ENCODE data around the gene EHBP1L1. TPM values are rescaled to one million over a fixed set of nuclear protein-coding genes. Genes with fewer than 3 reads are reported as not detected.
A peak's percentile ranks its signal among the peaks of the same experiment; 100 is the strongest.

Gene EHBP1L1
- total RNA-seq, 2 experiments from 2014 or later, result 88.3 to 98.8 TPM

DNA sequence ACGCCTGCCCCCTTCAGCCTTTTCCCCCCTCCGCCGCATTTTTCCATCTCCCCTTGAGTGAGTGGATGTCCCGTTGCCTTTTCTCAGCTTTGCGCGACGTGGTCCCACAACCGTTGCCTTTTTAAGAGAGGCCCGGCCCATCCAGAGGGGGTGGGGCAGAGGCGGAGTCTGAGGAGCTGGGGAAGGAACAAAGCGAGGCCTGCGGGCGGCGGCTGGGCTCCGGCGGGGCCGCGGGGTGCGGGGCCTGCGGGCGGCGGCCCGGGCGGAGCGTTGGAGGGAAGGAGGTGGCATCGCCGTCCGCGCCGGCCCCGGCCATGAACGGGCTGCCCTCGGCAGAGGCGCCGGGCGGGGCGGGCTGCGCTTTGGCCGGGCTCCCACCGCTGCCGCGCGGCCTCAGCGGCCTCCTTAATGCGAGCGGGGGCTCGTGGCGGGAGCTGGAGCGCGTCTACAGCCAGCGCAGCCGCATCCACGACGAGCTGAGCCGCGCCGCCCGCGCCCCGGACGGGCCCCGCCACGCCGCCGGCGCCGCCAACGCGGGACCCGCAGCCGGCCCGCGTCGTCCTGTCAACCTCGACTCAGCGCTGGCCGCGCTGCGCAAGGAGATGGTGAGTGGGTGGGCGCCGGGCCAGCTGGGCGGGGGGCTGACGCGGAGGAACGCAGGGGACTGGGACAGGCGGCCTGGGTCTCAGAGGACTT, 3.3 kb upstream of the EHBP1L1 start, which contains the start of gene FAM89B:
Gene FAM89B, plus strand, starts transcription at position 183 of the 696 bp plus-strand sequence. Its CDS starts 132 bp downstream, at position 315.
- CTCF ChIA-PET, result interaction anchor here (0.5 to 4.6 kb wide), 14 partner anchors 10 to 1327 kb away, joined by 3 to 42 read pairs (median 4); partner anchors contain the start of gene PCNX3
- DNase-seq, result peak; percentile 94
- Mint-ChIP-seq H3K4me1 (peaks cover 48% of the 10 kb centered on the region), H3K4me3 (peak within 1 kb of the TSS; percentile 97), H3K27ac (peak within 1 kb of the TSS; percentile 89), H3K9me3 (ENCODE audit: low read depth) (no peaks in the 10 kb centered on the region), H3K36me3 (ENCODE audit: low read depth) (peaks cover 37% of the 10 kb centered on the region), H3K27me3 (no peaks in the 10 kb centered on the region)
- peak; percentile 7 for ATAC-seq
- POLR2A ChIA-PET, result interaction anchor here (0.7 to 1.9 kb wide), 8 partner anchors 15 to 762 kb away, joined by 3 to 9 read pairs (median 3); partner anchors contain the start of gene MALAT1
- intact Hi-C loops (cut with DNase I, micrococcal nuclease), result loop anchor here (1.0 to 5.0 kb wide), 8 partner anchors 140 to 795 kb away; partner anchors contain the start of genes ATG2A (in 1 of the 2), CFL1 (in 1 of the 2), EHD1 (in 1 of the 2) and KAT5 (in 1 of the 2)

DNA sequence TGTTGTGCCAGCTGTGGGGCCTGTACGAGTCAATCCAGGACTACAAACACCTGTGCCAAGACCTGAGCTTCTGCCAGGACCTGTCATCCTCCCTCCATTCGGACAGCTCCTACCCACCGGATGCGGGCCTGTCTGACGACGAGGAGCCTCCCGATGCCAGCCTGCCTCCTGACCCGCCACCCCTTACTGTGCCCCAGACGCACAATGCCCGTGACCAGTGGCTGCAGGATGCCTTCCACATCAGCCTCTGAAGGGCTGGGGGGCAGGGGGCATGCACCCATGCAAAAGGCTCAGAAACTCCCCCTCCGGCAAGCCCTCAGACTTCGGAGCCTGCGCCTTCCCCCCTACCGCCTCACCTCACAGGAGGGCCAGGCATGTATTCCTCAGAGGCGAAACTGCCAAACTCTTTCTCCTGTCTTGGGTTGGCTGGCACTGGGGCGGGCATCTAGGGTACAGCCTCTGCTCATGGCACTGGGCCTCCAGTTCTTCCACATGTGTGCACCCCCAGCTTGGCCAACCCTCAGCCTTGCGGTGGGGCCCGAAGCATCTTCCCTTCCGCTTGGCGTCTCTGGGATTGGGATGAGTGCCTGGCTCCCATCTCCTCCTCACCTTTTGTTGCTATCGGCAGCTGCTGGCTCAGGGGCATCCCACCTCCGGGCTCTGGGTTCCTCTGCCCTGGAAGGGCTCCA, 2.3 kb upstream of the EHBP1L1 start:
- ChIA-PET POLR2A (interaction anchor here (1.5 to 1.8 kb wide), 2 partner anchors 33 to 74 kb away, joined by 6 to 9 read pairs; partner anchors contain the start of gene MALAT1), CTCF (interaction anchor here (0.6 to 4.6 kb wide), 12 partner anchors 9 to 696 kb away, joined by 3 to 42 read pairs (median 4); partner anchors contain the start of gene PCNX3)
- intact Hi-C loops (cut with DNase I, micrococcal nuclease), result loop anchor here (1.0 to 5.0 kb wide), 26 partner anchors 15 to 796 kb away; partner anchors contain the start of genes ATG2A (in 1 of the 2), BANF1 (in 1 of the 2), C11orf68 (in 1 of the 2) and CCDC85B (in 1 of the 2)
- Mint-ChIP-seq H3K27me3 (no peaks in the 10 kb centered on the region), H3K4me3 (peak overlapping the region; percentile 90), H3K27ac (peak overlapping the region; percentile 83), H3K36me3 (ENCODE audit: low read depth) (peaks cover 37% of the 10 kb centered on the region), H3K4me1 (peaks cover 52% of the 10 kb centered on the region), H3K9me3 (ENCODE audit: low read depth) (no peaks in the 10 kb centered on the region)
- DNase-seq, result peak; percentile 55
- ATAC-seq, result no peak

DNA sequence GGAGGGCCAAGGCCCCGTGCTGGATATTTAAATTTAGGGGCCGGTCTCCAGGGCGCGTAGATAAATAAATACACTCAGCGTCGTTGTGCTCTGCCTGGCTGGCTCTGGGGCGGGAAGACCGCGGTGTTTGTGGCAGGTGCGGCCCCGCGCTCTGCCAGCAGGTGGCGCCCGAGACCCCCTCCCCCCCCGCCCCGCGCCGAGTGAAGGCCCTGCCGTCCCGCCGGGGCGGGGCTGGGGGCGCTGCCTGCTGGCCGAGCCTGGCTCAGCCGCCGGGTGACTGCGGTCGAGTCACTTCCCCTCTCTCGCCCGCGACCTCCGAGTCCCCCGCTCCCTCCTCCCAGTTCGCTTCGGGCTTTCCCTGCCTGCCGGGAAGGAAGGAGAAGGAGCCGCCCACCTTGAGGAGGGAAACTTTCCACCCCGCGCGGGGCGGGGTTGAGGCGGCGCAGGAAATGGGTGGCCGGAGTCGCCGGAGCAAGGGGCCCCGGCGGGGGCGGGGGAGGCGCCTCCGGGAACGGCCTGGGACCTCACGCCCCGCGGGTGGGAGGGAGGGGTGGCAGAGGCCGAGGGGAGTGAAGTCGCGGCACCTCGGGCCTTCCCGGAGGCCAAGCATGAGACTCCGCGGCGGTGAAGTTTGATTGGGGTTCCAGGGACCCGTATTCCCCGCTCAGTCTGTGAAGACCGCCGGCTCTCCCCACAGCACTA, 1.6 kb upstream of the EHBP1L1 start:
- Mint-ChIP-seq H3K36me3 (ENCODE audit: low read depth) (peaks cover 35% of the 10 kb centered on the region), H3K9me3 (ENCODE audit: low read depth) (no peaks in the 10 kb centered on the region), H3K4me3 (peak overlapping the region; percentile 90), H3K4me1 (peaks cover 49% of the 10 kb centered on the region), H3K27me3 (no peaks in the 10 kb centered on the region), H3K27ac (peak overlapping the region; percentile 95)
- ChIA-PET CTCF (interaction anchor here (0.6 to 4.6 kb wide), 8 partner anchors 8 to 315 kb away, joined by 3 to 56 read pairs (median 4); partner anchors contain the start of gene FIBP), POLR2A (interaction anchor here (1.5 kb wide), 1 partner anchor 41 kb away, joined by 5 read pairs; the partner anchor contains the start of gene PCNX3)
- ATAC-seq (peak; percentile 34), DNase-seq (peak; percentile 96)
- intact Hi-C loops (cut with DNase I, micrococcal nuclease), result loop anchor here (1.0 to 5.0 kb wide), 26 partner anchors 14 to 797 kb away; partner anchors contain the start of genes ATG2A (in 1 of the 2), BANF1 (in 1 of the 2), C11orf68 (in 1 of the 2) and CCDC85B (in 1 of the 2)

DNA sequence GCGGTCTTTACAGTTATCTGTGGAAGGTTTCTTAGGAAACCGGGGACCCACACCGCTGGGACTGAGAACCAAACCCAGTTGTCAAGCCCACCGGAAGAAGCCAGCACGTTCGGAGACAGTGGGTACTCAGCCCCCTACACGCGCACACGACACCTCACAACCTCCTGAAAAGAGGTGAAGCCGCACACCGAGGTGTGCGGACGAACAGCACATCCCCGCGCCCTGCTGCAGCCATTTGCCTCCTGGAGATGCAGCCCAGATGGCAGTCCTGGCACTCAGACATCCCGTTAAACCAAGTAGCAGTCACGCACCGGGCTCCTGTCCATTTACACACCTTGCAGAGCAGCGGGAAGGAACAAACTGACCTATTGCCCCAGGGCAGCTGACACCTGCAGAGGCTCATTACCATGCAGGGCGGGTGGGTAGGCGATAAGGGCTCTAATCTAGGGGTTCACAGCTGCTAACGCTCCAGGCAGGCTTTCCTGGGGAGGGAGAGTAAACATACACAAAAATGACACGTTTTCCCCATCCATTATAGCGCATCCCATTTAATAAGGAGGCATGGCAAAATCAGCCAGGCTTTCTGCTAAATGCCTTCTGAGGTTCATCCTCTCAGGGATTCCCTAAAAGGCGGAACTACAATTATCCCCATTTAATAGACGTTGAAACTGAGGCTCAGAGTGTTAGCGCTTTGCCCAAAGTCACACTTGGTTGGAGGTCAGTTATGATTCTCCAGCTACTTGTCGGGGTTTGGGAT, 864 bp upstream of the EHBP1L1 start:
- Mint-ChIP-seq H3K4me1 (peaks cover 49% of the 10 kb centered on the region), H3K36me3 (ENCODE audit: low read depth) (peaks cover 42% of the 10 kb centered on the region), H3K27ac (peak overlapping the region; percentile 95), H3K9me3 (ENCODE audit: low read depth) (no peaks in the 10 kb centered on the region), H3K4me3 (peak overlapping the region; percentile 90), H3K27me3 (no peaks in the 10 kb centered on the region)
- ChIA-PET CTCF (interaction anchor here (1.0 to 3.6 kb wide), 8 partner anchors 9 to 314 kb away, joined by 3 to 56 read pairs (median 4); partner anchors contain the start of gene FIBP), POLR2A (interaction anchor here (1.0 to 1.5 kb wide), 4 partner anchors 40 to 153 kb away, joined by 3 to 7 read pairs (median 5); partner anchors contain the start of genes MALAT1, NEAT1 and PCNX3)
- peak; percentile 3 for ATAC-seq
- DNase-seq, result no peak
- intact Hi-C loops (cut with DNase I, micrococcal nuclease), result loop anchor here (1.0 to 5.0 kb wide), 28 partner anchors 13 to 798 kb away; partner anchors contain the start of genes ATG2A (in 1 of the 2), BANF1 (in 1 of the 2), C11orf68 (in 1 of the 2) and CCDC85B (in 1 of the 2)

DNA sequence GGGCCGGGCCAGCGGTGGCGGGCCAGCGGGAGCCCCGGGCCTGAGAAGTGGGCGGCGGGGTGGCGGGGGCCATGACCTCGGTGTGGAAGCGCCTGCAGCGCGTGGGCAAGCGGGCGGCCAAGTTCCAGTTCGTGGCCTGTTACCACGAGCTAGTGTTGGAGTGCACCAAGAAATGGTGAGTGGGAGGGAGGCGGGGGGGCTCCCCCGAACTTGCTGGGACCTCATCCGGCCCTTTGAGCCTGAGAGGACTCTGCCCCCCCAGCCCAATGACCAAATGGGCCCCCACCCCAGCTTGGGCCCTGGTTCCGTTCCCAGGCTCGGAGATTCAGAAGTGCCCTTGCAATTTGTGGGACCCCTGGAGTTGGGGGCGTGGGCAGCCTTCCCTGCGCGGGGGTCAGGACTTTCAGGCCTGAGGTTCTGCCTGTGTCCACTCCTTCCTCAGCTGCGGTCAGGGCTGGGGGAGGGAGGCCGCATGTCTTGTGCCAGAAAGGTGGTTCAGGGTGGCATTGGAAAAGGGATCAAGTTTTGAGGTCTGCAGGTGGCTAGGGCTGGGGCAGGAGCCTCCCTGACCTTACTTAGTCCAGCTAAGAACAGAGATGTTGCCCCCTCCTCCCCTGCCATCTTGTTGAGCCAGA, 496 bp downstream of the EHBP1L1 start:
- CTCF ChIA-PET, result interaction anchor here (0.6 to 3.6 kb wide), 9 partner anchors 11 to 245 kb away, joined by 3 to 56 read pairs (median 4); no protein-coding TSS in a partner anchor
- H3K27me3 Mint-ChIP-seq, result no peaks in the 10 kb centered on the region
- intact Hi-C loops (cut with DNase I, micrococcal nuclease), result loop anchor here in 1 of 2 experiments (5.0 kb wide), 1 partner anchor 86 kb away; the partner anchor contains the start of gene RELA
- POLR2A ChIA-PET, result interaction anchor here (0.5 to 1.4 kb wide), 3 partner anchors 27 to 154 kb away, joined by 3 to 5 read pairs (median 5); partner anchors contain the start of genes NEAT1 and RELA
- H3K36me3 Mint-ChIP-seq (ENCODE audit: low read depth), result peaks cover 46% of the 10 kb centered on the region
- peaks cover 44% of the 10 kb centered on the region for H3K4me1 Mint-ChIP-seq
- H3K27ac Mint-ChIP-seq, result peak overlapping the region; percentile 77
- H3K4me3 Mint-ChIP-seq, result peak overlapping the region; percentile 90
- no peaks in the 10 kb centered on the region for H3K9me3 Mint-ChIP-seq (ENCODE audit: low read depth)
- ATAC-seq (no peak), DNase-seq (peak; percentile 54)

DNA sequence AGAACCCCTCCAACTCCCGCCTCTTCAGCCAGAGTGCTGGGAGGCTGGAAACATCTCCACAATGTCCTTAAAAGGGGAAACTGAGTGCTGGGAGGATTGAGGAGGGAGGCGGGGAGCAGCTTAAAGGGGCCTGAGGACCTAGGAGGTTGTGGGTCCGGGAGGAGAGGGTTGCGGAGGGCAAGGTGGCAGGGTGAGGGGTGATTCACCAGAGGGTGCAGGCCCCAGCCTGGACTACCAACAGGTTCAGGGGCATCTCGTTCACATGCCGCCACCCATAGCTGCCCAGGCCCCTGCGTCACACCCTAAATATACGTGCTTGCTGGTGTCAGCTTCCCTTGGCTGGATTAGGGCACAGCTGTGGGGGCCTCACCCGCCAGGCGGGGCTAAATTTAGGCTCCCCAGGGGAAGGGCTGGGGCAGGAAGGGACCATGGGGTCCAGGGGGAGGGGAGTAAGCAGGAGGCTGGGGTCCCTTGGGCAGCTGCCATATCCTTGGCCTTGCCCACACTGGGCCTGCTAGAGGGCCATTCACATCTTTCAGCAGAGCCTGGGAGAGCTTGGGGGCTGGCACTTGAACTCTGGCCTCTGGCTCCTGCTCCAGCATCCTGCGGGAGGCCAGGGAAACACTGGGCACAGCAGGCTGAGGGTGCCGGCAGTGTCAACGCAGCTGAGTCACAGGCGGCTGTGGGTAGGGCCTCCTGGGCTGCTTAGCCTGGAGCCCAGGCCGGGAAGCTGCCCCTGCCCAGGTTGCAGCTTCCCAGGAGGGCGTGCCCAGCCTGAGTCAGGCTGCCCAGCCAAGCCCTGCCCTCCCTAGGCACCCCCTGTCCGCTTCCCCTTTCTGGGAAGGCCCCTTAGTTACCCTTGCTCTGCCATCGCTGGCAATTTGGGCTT, 1.3 kb downstream of the EHBP1L1 start:
- intact Hi-C loops (cut with DNase I, micrococcal nuclease), result loop anchor here in 1 of 2 experiments (5.0 kb wide), 1 partner anchor 85 kb away; the partner anchor contains the start of gene RELA
- Mint-ChIP-seq H3K4me1 (peaks cover 37% of the 10 kb centered on the region), H3K4me3 (peak overlapping the region; percentile 90), H3K9me3 (ENCODE audit: low read depth) (no peaks in the 10 kb centered on the region), H3K27me3 (no peaks in the 10 kb centered on the region), H3K36me3 (ENCODE audit: low read depth) (peaks cover 46% of the 10 kb centered on the region), H3K27ac (peak overlapping the region; percentile 77)
- POLR2A ChIA-PET, result interaction anchor here (0.5 to 1.0 kb wide), 4 partner anchors 11 to 86 kb away, joined by 3 read pairs; partner anchors contain the start of gene RELA
- peak; percentile 73 for DNase-seq
- CTCF ChIA-PET, result interaction anchor here (0.6 to 3.6 kb wide), 7 partner anchors 10 to 215 kb away, joined by 3 to 56 read pairs (median 5); no protein-coding TSS in a partner anchor
- peak; percentile 21 for ATAC-seq

DNA sequence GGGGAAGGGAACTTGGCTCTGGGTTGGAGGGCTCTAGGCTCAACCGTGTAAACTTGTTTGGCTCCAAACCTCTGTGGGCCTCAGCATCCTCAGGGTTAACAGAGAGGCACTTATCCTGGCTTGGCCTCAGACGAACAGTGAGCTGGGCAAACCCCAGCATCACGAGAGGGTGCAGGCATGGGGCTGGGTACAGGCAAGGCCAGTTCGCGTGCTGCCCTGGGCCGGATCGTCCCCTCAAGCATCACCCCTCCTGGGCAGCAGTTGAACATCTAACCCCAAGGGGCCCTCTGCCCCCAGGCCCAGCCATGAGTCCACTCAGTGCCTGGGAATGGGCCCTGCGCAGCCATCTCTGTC, 1.9 kb downstream of the EHBP1L1 start:
- ChIA-PET POLR2A (interaction anchor here (1.0 kb wide), 2 partner anchors 11 to 81 kb away, joined by 3 read pairs; no protein-coding TSS in a partner anchor), CTCF (interaction anchor here (2.9 to 3.6 kb wide), 3 partner anchors 9 to 37 kb away, joined by 13 to 56 read pairs (median 20); no protein-coding TSS in a partner anchor)
- H3K4me3 Mint-ChIP-seq, result peak overlapping the region; percentile 90
- ATAC-seq (no peak), DNase-seq (no peak)
- peaks cover 35% of the 10 kb centered on the region for H3K4me1 Mint-ChIP-seq
- H3K27me3 Mint-ChIP-seq, result no peaks in the 10 kb centered on the region
- H3K36me3 Mint-ChIP-seq (ENCODE audit: low read depth), result peaks cover 49% of the 10 kb centered on the region
- H3K9me3 Mint-ChIP-seq (ENCODE audit: low read depth), result no peaks in the 10 kb centered on the region
- no peak overlapping the region for H3K27ac Mint-ChIP-seq
- intact Hi-C loops (cut with DNase I, micrococcal nuclease), result loop anchor here in 1 of 2 experiments (5.0 kb wide), 1 partner anchor 85 kb away; the partner anchor contains the start of gene RELA

DNA sequence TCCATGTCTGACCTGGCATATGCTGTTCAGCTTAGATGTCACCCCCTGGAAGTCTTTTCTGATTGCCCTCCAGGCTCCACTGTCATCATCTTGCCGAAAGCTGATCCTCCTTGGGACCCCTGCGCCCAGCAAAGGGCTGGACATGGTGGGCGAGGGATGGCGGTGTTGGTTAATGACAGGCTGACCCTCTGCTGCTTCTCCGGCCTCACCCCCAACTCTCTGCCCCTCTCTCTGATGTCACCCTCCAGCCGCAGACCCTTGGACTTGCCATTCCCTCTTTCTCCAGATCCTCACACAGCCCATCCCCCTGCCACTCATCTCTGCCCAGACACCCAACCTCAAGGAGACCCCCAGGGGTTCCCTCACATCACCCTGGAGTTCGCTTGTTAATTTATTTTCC, 2.3 kb downstream of the EHBP1L1 start:
- no peak for ATAC-seq
- no peak for DNase-seq
- Mint-ChIP-seq H3K36me3 (ENCODE audit: low read depth) (peaks cover 51% of the 10 kb centered on the region), H3K4me1 (peaks cover 33% of the 10 kb centered on the region), H3K27ac (peak overlapping the region; percentile 2), H3K9me3 (ENCODE audit: low read depth) (no peaks in the 10 kb centered on the region), H3K4me3 (peak overlapping the region; percentile 90), H3K27me3 (no peaks in the 10 kb centered on the region)
- ChIA-PET CTCF (interaction anchor here (1.1 to 3.6 kb wide), 3 partner anchors 9 to 36 kb away, joined by 3 to 56 read pairs (median 13); no protein-coding TSS in a partner anchor), POLR2A (no interaction called here)
- intact Hi-C loops (cut with DNase I, micrococcal nuclease), result loop anchor here in 1 of 2 experiments (5.0 kb wide), 1 partner anchor 84 kb away; the partner anchor contains the start of gene RELA

All from activated CD4-positive, alpha-beta T cell treated with anti-CD3 and anti-CD28 coated beads for 36 hours (primary cell).